HCT116 (cell line): Measurements from ENCODE around the gene KPNB1. TPM values are rescaled to one million over a fixed set of nuclear protein-coding genes. Genes with fewer than 3 reads are reported as not detected.

Experiments used
- ATAC-seq: fragments of 200-7000 bp; cut with Tn5 transposase; 2 replicates; pipeline ENCODE4 v1.9.1; 2020; ENCODE audit warnings: mild to moderate bottlenecking, moderate library complexity
- BruUV-seq: library from RNA; stranded (reverse); fragments of 400-500 nt; replicated peaks from 2 replicates; lab custom pipeline; 2021; lab: Mats Ljungman, UMichigan
- CTCF ChIA-PET: fragments of 300-600 bp; sonication (Branson Sonifier 250); formaldehyde crosslinking; loops from one replicate; lab custom pipeline; 2021; ENCODE audit warnings: antibody characterized with exemption; lab: Charles Lee
- POLR2A ChIA-PET: fragments of 300-600, 350-600 bp; sonication (Branson Sonifier 250); formaldehyde crosslinking; loops from one replicate; lab custom pipeline; 2021; ENCODE audit warnings: antibody characterized with exemption; lab: Charles Lee
- RAD21 ChIA-PET, 2 experiments: fragments of 300-600 bp; sonication (Branson Sonifier 250); formaldehyde crosslinking; loops; one replicate each; lab custom pipeline; 2023; ENCODE audit warnings: low total read pairs in 2 of 2; ENCODE audit not compliant: uncharacterized antibody in 2 of 2, unreplicated experiment in 2 of 2, low non-redundant PET in 1 of 2; lab: Charles Lee
- DNase-seq: peaks from one replicate; pipeline ENCODE4 v3.0.0-alpha.2; 2010; ENCODE audit warnings: low read depth, low spot score
- H2AFZ ChIP-seq: fragments of 200-600 bp; shearing (Covaris generic), sonication (generic); 2 replicates; pipeline ENCODE4 v1.6.1; 2017; ENCODE audit warnings: low read depth, mixed run types, mixed read lengths, antibody characterized with exemption, low read length; ENCODE audit not compliant: poor library complexity, severe bottlenecking
- H3K27ac ChIP-seq: 2 replicates; pipeline ENCODE4 v1.5.1; 2012; ENCODE audit warnings: low read depth, low read length
- H3K27me3 ChIP-seq: fragments of 200-600 bp; sonication (generic); 2 replicates; pipeline ENCODE4 v1.6.1; 2016; ENCODE audit warnings: mixed run types, low read length, mixed read lengths; ENCODE audit not compliant: insufficient read depth
- H3K36me3 ChIP-seq, 2 experiments: fragments of 200-500 bp in 1 of 2; fragments of 200-600 bp in 1 of 2; sonication (Bioruptor generic) in 1 of 2; sonication (generic) in 1 of 2; 2 replicates each; pipeline versions ENCODE4 v1.5.1 to v1.6.1; 2014 to 2016; ENCODE audit warnings: low read length in 2 of 2, inconsistent platforms in 1 of 2, mixed read lengths in 1 of 2, mixed run types in 1 of 2; ENCODE audit not compliant: insufficient read depth in 2 of 2, control insufficient read depth in 1 of 2
- H3K4me1 ChIP-seq, 2 experiments: fragments of 200-600 bp in 1 of 2; sonication (generic) in 1 of 2; 2 replicates each; pipeline versions ENCODE4 v1.5.1 to v1.6.1; 2012 to 2017; ENCODE audit warnings: low read length in 2 of 2, inconsistent platforms in 1 of 2, mild to moderate bottlenecking in 1 of 2, mixed read lengths in 1 of 2, mixed run types in 1 of 2, moderate library complexity in 1 of 2; ENCODE audit not compliant: insufficient read depth in 2 of 2, control insufficient read depth in 1 of 2
- H3K4me2 ChIP-seq: fragments of 200-600 bp; sonication (generic); 2 replicates; pipeline ENCODE4 v1.6.1; 2017; ENCODE audit warnings: mixed run types, low read length, mixed read lengths
- H3K4me3 ChIP-seq, 2 experiments: fragments of 200-600 bp in 1 of 2; sonication (generic) in 1 of 2; replicated peaks in 1 of 2; 2 replicates each; pipeline ENCODE4 v1.5.1; 2011 to 2016; ENCODE audit warnings: low read length in 2 of 2, control low read depth in 1 of 2, low read depth in 1 of 2, mild to moderate bottlenecking in 1 of 2, mixed read lengths in 1 of 2, mixed run types in 1 of 2
- H3K79me2 ChIP-seq: fragments of 200-600 bp; sonication (generic); 2 replicates; pipeline ENCODE4 v1.6.1; 2017; ENCODE audit warnings: mild to moderate bottlenecking, mixed run types, low read length, moderate library complexity, mixed read lengths; ENCODE audit not compliant: insufficient read depth
- H3K9ac ChIP-seq: fragments of 200-600 bp; sonication (generic); 2 replicates; pipeline ENCODE4 v1.6.1; 2016; ENCODE audit warnings: low read length, mixed read lengths
- H3K9me2 ChIP-seq: fragments of 200-600 bp; sonication (generic), shearing (Covaris generic); 2 replicates; pipeline ENCODE4 v1.6.1; 2017; ENCODE audit warnings: mixed run types, mild to moderate bottlenecking, moderate library complexity; ENCODE audit not compliant: insufficient read depth
- H3K9me3 ChIP-seq, 2 experiments: fragments of 200-500 bp in 1 of 2; fragments of 200-600 bp in 1 of 2; sonication (Bioruptor generic) in 1 of 2; sonication (generic) in 1 of 2; 2 replicates each; pipeline ENCODE4 v1.6.1; 2014 to 2017; ENCODE audit warnings: low read length in 2 of 2, mixed read lengths in 2 of 2, inconsistent platforms in 1 of 2, low read depth in 1 of 2, mild to moderate bottlenecking in 1 of 2, mixed run types in 1 of 2, moderate library complexity in 1 of 2; ENCODE audit not compliant: control insufficient read depth in 1 of 2, insufficient read depth in 1 of 2
- H4K20me1 ChIP-seq: fragments of 200-600 bp; sonication (generic), shearing (Covaris generic); 2 replicates; pipeline ENCODE4 v1.6.1; 2017; ENCODE audit warnings: mixed run types, mild to moderate bottlenecking, moderate library complexity; ENCODE audit not compliant: insufficient read depth
- ATF3 ChIP-seq: IDR thresholded peaks from 2 replicates; pipeline ENCODE4 v1.6.1; 2012
- CBX3 ChIP-seq: IDR thresholded peaks from 2 replicates; pipeline ENCODE4 v1.6.1; 2012; ENCODE audit warnings: low read depth
- CEBPB ChIP-seq: IDR thresholded peaks from 2 replicates; pipeline ENCODE4 v1.6.1; 2012; ENCODE audit warnings: low read depth
- CTCF ChIP-seq, 3 experiments: fragments of 200-600 bp in 1 of 3; sonication (generic) in 1 of 3; IDR thresholded peaks in 2 of 3; conservative IDR thresholded peaks in 1 of 3; 2 replicates each; pipeline ENCODE4 v1.5.1; 2012 to 2017; ENCODE audit warnings: low read depth in 2 of 3, low read length in 2 of 3, antibody characterized with exemption in 1 of 3, borderline replicate concordance in 1 of 3, control low read depth in 1 of 3, mild to moderate bottlenecking in 1 of 3, mixed read lengths in 1 of 3, mixed run types in 1 of 3, moderate library complexity in 1 of 3; ENCODE audit not compliant: insufficient read depth in 1 of 3
- EGR1 ChIP-seq: IDR thresholded peaks from 2 replicates; pipeline ENCODE4 v1.6.1; 2012; ENCODE audit warnings: low read depth
- ELF1 ChIP-seq: IDR thresholded peaks from 2 replicates; pipeline ENCODE4 v1.6.1; 2012; ENCODE audit warnings: low read depth, borderline replicate concordance
- EZH2phosphoT487 ChIP-seq: fragments of 200-600 bp; IDR thresholded peaks from 2 replicates; pipeline ENCODE4 v1.6.1; 2018; ENCODE audit warnings: antibody characterized with exemption, borderline replicate concordance
- JUND ChIP-seq: IDR thresholded peaks from 2 replicates; pipeline ENCODE4 v1.6.1; 2012
- POLR2A ChIP-seq: IDR thresholded peaks from 2 replicates; pipeline ENCODE4 v1.7.0; 2011; ENCODE audit warnings: borderline replicate concordance; ENCODE audit not compliant: insufficient read depth, insufficient read length; ENCODE audit errors: extremely low read depth
- RAD21 ChIP-seq: IDR thresholded peaks from 2 replicates; pipeline ENCODE4 v1.6.1; 2012; ENCODE audit warnings: low read depth, mild to moderate bottlenecking
- SP1 ChIP-seq: IDR thresholded peaks from 2 replicates; pipeline ENCODE4 v1.6.1; 2012; ENCODE audit warnings: low read depth
- SRF ChIP-seq: IDR thresholded peaks from 2 replicates; pipeline ENCODE4 v1.6.1; 2012; ENCODE audit warnings: low read depth
- YY1 ChIP-seq: IDR thresholded peaks from 2 replicates; pipeline ENCODE4 v1.6.1; 2011; ENCODE audit warnings: low read length, low read depth, moderate library complexity, mild to moderate bottlenecking; ENCODE audit not compliant: insufficient replicate concordance; ENCODE audit errors: extremely low read depth
- ZNF274 ChIP-seq: fragments of 200-500 bp; sonication (Bioruptor generic); IDR thresholded peaks from 2 replicates; pipeline ENCODE4 v1.6.1; 2014; ENCODE audit warnings: mild to moderate bottlenecking, low read depth, low read length, inconsistent platforms
- intact Hi-C: fragments of 100-400 bp; cut with micrococcal nuclease; formaldehyde crosslinking; loops from 2 replicates; pipeline ENCODE4 v1.10.0; 2022
- total RNA-seq: library from RNA; stranded (reverse); gene quantifications from one replicate; pipeline ENCODE4 v1.2.1, GENCODE V29; 2021; ENCODE audit not compliant: unreplicated experiment

KPNB1 gene
- total RNA-seq, 1 experiment from 2014 or later: 526 TPM

DNA sequence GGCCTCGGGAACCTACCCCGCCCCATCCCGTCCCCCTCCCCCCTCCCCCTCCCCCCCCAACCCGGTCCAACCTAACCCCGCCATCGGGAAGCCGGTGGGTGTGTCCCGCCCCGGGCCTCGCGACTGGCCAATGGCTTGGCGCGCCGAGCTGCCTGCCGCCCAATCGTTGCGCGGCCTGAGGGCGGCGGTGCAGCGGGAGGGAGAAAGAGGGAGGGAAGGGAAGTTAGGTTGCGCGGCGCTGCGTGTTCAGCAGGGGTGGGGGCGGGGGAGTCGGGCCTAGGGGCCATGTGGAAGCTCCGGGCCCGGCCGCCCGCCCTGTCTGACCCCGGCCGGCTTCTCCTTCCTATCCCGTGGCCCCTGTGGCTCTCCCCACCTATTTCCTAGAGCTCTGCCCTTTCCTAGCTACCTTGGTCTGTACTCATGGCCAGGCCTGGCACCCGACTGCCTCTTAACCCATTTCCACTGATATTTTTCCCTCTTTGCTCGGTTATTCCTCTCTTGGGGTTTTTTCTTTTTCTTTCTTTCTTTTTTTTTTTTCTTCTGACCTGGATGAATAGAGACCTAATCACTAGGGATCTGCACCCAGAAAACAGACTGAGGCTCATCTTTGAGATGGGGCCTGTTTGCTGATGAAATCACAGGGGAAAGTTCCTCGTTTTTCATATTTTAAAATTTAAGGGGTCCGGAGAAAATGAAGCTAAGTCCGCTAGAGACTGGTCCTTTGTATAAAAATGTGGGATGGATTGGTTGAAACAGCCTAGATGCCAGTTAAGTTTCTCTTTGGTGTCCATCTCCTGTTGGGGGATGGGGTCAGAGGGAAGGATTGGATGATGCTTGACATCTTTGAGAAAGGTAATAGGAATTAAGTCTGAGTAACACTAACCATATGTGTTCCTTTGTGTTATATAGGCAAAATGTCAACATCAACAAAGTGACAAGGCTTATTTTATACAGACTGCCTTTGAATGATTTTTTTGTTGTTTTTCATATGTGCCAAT, 1.1 kb downstream of the KPNB1 start (continued):
- 0 out of 2 replicates have a peak, but pooled peaks have one; percentile 20 for TF ChIP-seq CBX3
- TF ChIP-seq SP1: peak; percentile 96
- no peak for TF ChIP-seq JUND
- no peak for TF ChIP-seq ZNF274

- H4K20me1 ChIP-seq: peaks cover 32% of the 10 kb centered on the region; the same call in 1 of the 2 replicates
- no peak for ATAC-seq
- H3K79me2 ChIP-seq: peaks cover 72% of the 10 kb centered on the region
- POLR2A ChIA-PET: interaction anchor here (1.6 kb wide), 1 partner anchor 14 kb away, joined by 5 read pairs; no protein-coding TSS in a partner anchor
- no peaks in the 10 kb centered on the region for H3K9me3 ChIP-seq
- no peak for TF ChIP-seq EGR1
- TF ChIP-seq CTCF (IDR thresholded peaks at IDR 0.05 in 2 of 3, conservative IDR thresholded peaks at IDR 0.05 in 1 of 3; ENCODE audit: borderline replicate concordance in 1 of 3, insufficient read depth in 1 of 3, low read depth in 2 of 3, low read length in 2 of 3): no peak
- no peak for TF ChIP-seq POLR2A
- no peak for TF ChIP-seq CEBPB
- TF ChIP-seq YY1: no peak
- TF ChIP-seq ZNF274: no peak
- no peak for TF ChIP-seq EZH2phosphoT487
- no peak for TF ChIP-seq ELF1
- no peak for TF ChIP-seq SRF
- TF ChIP-seq CBX3: no peak
- TF ChIP-seq RAD21: no peak
- TF ChIP-seq ATF3: no peak
- peak overlapping the region; percentile 71 for H3K4me2 ChIP-seq
- no peak overlapping the region for H2AFZ ChIP-seq
- H3K27me3 ChIP-seq: no peaks in the 10 kb centered on the region
- peaks cover 14 to 21% of the 10 kb centered on the region in 2 experiments; a peak in 3 of 4 replicates for H3K4me1 ChIP-seq
- intact Hi-C loops: loop anchor here (10.0 kb wide), 1 partner anchor 243 kb away; the partner anchor contains the start of gene SP2
- CTCF ChIA-PET: interaction anchor here (1.9 kb wide), 1 partner anchor 12 kb away, joined by 11 read pairs; no protein-coding TSS in a partner anchor
- RAD21 ChIA-PET: no interaction called here
- H3K27ac ChIP-seq: peak overlapping the region; percentile 92; the same call in 1 of the 2 replicates
- peak overlapping the region; percentile 73 to 78 for H3K4me3 ChIP-seq
- peak overlapping the region; percentile 97 for H3K9ac ChIP-seq
- no peak for DNase-seq
- BruUV-seq: no TSS peak
- no peaks in the 10 kb centered on the region for H3K9me2 ChIP-seq
- peaks cover 46 to 53% of the 10 kb centered on the region in 2 experiments for H3K36me3 ChIP-seq
These were observed 2.0 kb downstream of the KPNB1 start for GRCh38 chr17:47651704-47652103.
